Endodermal cell (in vitro differentiated cells): Measurements from ENCODE around the gene MRPS21. TPM values are rescaled to one million over a fixed set of nuclear protein-coding genes. Genes with fewer than 3 reads are reported as not detected.

Experiments used
- DNase-seq: peaks from one replicate; pipeline ENCODE4 v3.0.0-alpha.2; 2017
- H3K27ac ChIP-seq: 2 replicates; pipeline ENCODE4 v1.5.1; 2013; ENCODE audit warnings: mild to moderate bottlenecking, low read depth, low read length, moderate library complexity
- H3K27me3 ChIP-seq: 2 replicates; pipeline ENCODE4 v1.6.1; 2013; ENCODE audit warnings: mild to moderate bottlenecking, low read length, moderate library complexity; ENCODE audit not compliant: insufficient read depth, control insufficient read depth, poor library complexity, severe bottlenecking
- H3K36me3 ChIP-seq: 2 replicates; pipeline ENCODE4 v1.7.0; 2013; ENCODE audit warnings: mild to moderate bottlenecking, low read length, moderate library complexity; ENCODE audit not compliant: control insufficient read depth, insufficient read depth
- H3K4me1 ChIP-seq: one replicate; pipeline ENCODE4 v1.7.0; 2013; ENCODE audit warnings: low read length; ENCODE audit not compliant: control insufficient read depth, insufficient read depth
- H3K4me3 ChIP-seq: 2 replicates; pipeline ENCODE4 v1.5.1; 2013; ENCODE audit warnings: mild to moderate bottlenecking, low read length, moderate library complexity
- H3K9ac ChIP-seq: 2 replicates; pipeline ENCODE4 v1.6.1; 2013; ENCODE audit warnings: mild to moderate bottlenecking, low read length, moderate library complexity; ENCODE audit not compliant: poor library complexity, severe bottlenecking; ENCODE audit errors: extremely low read depth
- H3K9me3 ChIP-seq: 2 replicates; pipeline ENCODE4 v1.6.1; 2013; ENCODE audit warnings: mild to moderate bottlenecking, low read length, moderate library complexity; ENCODE audit not compliant: control insufficient read depth
- H3K27ac Mint-ChIP-seq: 2 replicates; pipeline ENCODE4 v1.8.0; 2020; ENCODE audit warnings: mixed read lengths
- H3K27me3 Mint-ChIP-seq: 2 replicates; pipeline ENCODE4 v1.8.0; 2021; ENCODE audit warnings: mild to moderate bottlenecking, mixed read lengths; ENCODE audit not compliant: insufficient read depth
- H3K36me3 Mint-ChIP-seq: 2 replicates; pipeline ENCODE4 v1.8.0; 2020; ENCODE audit warnings: low read depth, mixed read lengths
- H3K4me1 Mint-ChIP-seq: 2 replicates; pipeline ENCODE4 v1.8.0; 2020; ENCODE audit warnings: mixed read lengths
- H3K4me3 Mint-ChIP-seq: 2 replicates; pipeline ENCODE4 v1.8.0; 2020; ENCODE audit warnings: mild to moderate bottlenecking, moderate library complexity, mixed read lengths
- H3K9me3 Mint-ChIP-seq: 2 replicates; pipeline ENCODE4 v1.8.0; 2020; ENCODE audit warnings: mild to moderate bottlenecking, mixed read lengths
- CTCF ChIP-seq: fragments of 200-600 bp; sonication (generic); conservative IDR thresholded peaks from 2 replicates; pipeline ENCODE4 v1.5.0; 2021; ENCODE audit warnings: antibody characterized with exemption, mild to moderate bottlenecking
- WGBS, 2 experiments: methylation state at CpG; one replicate each; pipeline versions ENCODE4 v1.1.5 to v1.1.7; 2013; ENCODE audit warnings: missing lambda C conversion rate in 2 of 2, mixed read lengths in 1 of 2; ENCODE audit not compliant: insufficient coverage in 1 of 2, insufficient read length in 1 of 2; 5-methylcytosine and 5-hydroxymethylcytosine counted together
- total RNA-seq, 2 donors: library from RNA; stranded (reverse); fragmentation: NEBNext Ultra II Directional in 1 of 2; extraction: Animal tissue kit (Norgen Biotek cat#: 25700) in 1 of 2; gene quantifications; 2 replicates in 1 of 2; 3 replicates in 1 of 2; pipeline ENCODE4 v1.2.1, GENCODE V29; 2021

Gene MRPS21
- total RNA-seq, 2 donors from 2014 or later: 89.9 to 95.3 TPM

- H3K27ac Mint-ChIP-seq: peak overlapping the region; percentile 73
- no peak overlapping the region for H3K4me3 ChIP-seq
- H3K27ac ChIP-seq: no peak overlapping the region
- H3K4me1 Mint-ChIP-seq: peaks cover 63% of the 10 kb centered on the region
- H3K27me3 Mint-ChIP-seq: no peaks in the 10 kb centered on the region
- TF ChIP-seq CTCF: no peak
- peaks cover 15% of the 10 kb centered on the region for H3K4me1 ChIP-seq
- no peak overlapping the region for H3K9ac ChIP-seq
- peaks cover 25% of the 10 kb centered on the region for H3K36me3 ChIP-seq
- H3K27me3 ChIP-seq: no peaks in the 10 kb centered on the region
- 80 to 87% methylated on average over 3 to 6 of the region's 6 CpGs for WGBS, 2 experiments
- no peaks in the 10 kb centered on the region for H3K9me3 ChIP-seq
- no peak for DNase-seq
- H3K9me3 Mint-ChIP-seq: no peaks in the 10 kb centered on the region
- H3K36me3 Mint-ChIP-seq: peaks cover 58% of the 10 kb centered on the region
- H3K4me3 Mint-ChIP-seq: no peak overlapping the region
Observed at GRCh38 chr1:150263549-150263948, 30.1 kb upstream of the MRPS21 start.

- 40 to 55% methylated on average over 5 to 6 of the region's 6 CpGs for WGBS, 2 experiments
Observed at GRCh38 chr1:150267896-150268295, 25.8 kb upstream of the MRPS21 start.

GRCh38 chr1:150268340-150268704, 25.3 kb upstream of the MRPS21 start:
- Histone ChIP-seq H3K27ac (no peak overlapping the region), H3K9ac (peak overlapping the region; percentile 73), H3K4me3 (peak overlapping the region; percentile 91), H3K27me3 (no peaks in the 10 kb centered on the region), H3K9me3 (no peaks in the 10 kb centered on the region), H3K36me3 (peaks cover 25% of the 10 kb centered on the region), H3K4me1 (peaks cover 11% of the 10 kb centered on the region)
- TF ChIP-seq CTCF: no peak
- Mint-ChIP-seq H3K27me3 (no peaks in the 10 kb centered on the region), H3K4me1 (peaks cover 54% of the 10 kb centered on the region), H3K36me3 (peaks cover 34% of the 10 kb centered on the region), H3K27ac (peak overlapping the region; percentile 88), H3K9me3 (no peaks in the 10 kb centered on the region), H3K4me3 (peak overlapping the region; percentile 100)
- DNase-seq: no peak
- WGBS, 2 experiments: 0% methylated on average over 7 to 21 of the region's 21 CpGs

More at GRCh38 chr1:150267896-150268295, 25.8 kb upstream of the MRPS21 start:
- H3K27ac Mint-ChIP-seq: peak overlapping the region; percentile 88
- no peaks in the 10 kb centered on the region for H3K27me3 ChIP-seq
- no peak overlapping the region for H3K27ac ChIP-seq
- H3K4me1 Mint-ChIP-seq: peaks cover 55% of the 10 kb centered on the region
- H3K4me3 Mint-ChIP-seq: peak overlapping the region; percentile 100
- no peaks in the 10 kb centered on the region for H3K9me3 ChIP-seq
- peak overlapping the region; percentile 73 for H3K9ac ChIP-seq
- H3K4me3 ChIP-seq: peak overlapping the region; percentile 91
- H3K36me3 Mint-ChIP-seq: peaks cover 39% of the 10 kb centered on the region
- DNase-seq: no peak
- H3K27me3 Mint-ChIP-seq: no peaks in the 10 kb centered on the region
- peaks cover 14% of the 10 kb centered on the region for H3K4me1 ChIP-seq
- peaks cover 25% of the 10 kb centered on the region for H3K36me3 ChIP-seq
- no peaks in the 10 kb centered on the region for H3K9me3 Mint-ChIP-seq
- TF ChIP-seq CTCF: no peak
